Loucy (cell line): ENCODE results near the gene VSTM2L.

Experiments
- H2AFZ ChIP-seq: fragments of 200-600 bp; sonication (generic); 2 replicates; pipeline ENCODE4 v1.6.0; 2016; ENCODE audit warnings: antibody characterized with exemption, mild to moderate bottlenecking, low read length, moderate library complexity
- H3F3A ChIP-seq: fragments of 200-600 bp; 2 replicates; pipeline ENCODE4 v1.6.0; 2016; ENCODE audit warnings: antibody characterized with exemption, low read depth, mild to moderate bottlenecking
- H3K27me3 ChIP-seq: fragments of 200-600 bp; sonication (generic); 2 replicates; pipeline ENCODE4 v1.6.1; 2014; ENCODE audit warnings: low read length, mild to moderate bottlenecking; ENCODE audit not compliant: insufficient read depth, poor library complexity, severe bottlenecking
- H3K36me3 ChIP-seq: fragments of 200-600 bp; sonication (generic); 2 replicates; pipeline ENCODE4 v1.6.1; 2016; ENCODE audit warnings: low read length; ENCODE audit not compliant: insufficient read depth
- H3K4me1 ChIP-seq: fragments of 200-600 bp; sonication (generic); 2 replicates; pipeline ENCODE4 v1.5.1; 2014; ENCODE audit warnings: low read length, mild to moderate bottlenecking; ENCODE audit not compliant: insufficient read depth, poor library complexity, severe bottlenecking
- H3K4me2 ChIP-seq: fragments of 200-600 bp; sonication (generic); 2 replicates; pipeline ENCODE4 v1.6.0; 2014; ENCODE audit warnings: antibody characterized with exemption, low read length, low read depth, mild to moderate bottlenecking; ENCODE audit not compliant: poor library complexity, severe bottlenecking
- H3K4me3 ChIP-seq: fragments of 200-600 bp; sonication (generic); 2 replicates; pipeline ENCODE4 v1.5.1; 2014; ENCODE audit warnings: low read length, mild to moderate bottlenecking, mixed read lengths; ENCODE audit not compliant: poor library complexity, severe bottlenecking
- H3K79me2 ChIP-seq: fragments of 200-600 bp; sonication (generic); 2 replicates; pipeline ENCODE4 v1.6.1; 2014; ENCODE audit warnings: low read length; ENCODE audit not compliant: insufficient read depth
- H3K9ac ChIP-seq: fragments of 200-600 bp; sonication (generic); 2 replicates; pipeline ENCODE4 v1.6.0; 2014; ENCODE audit warnings: mild to moderate bottlenecking, low read depth, low read length, moderate library complexity; ENCODE audit not compliant: poor library complexity, severe bottlenecking
- H3K9me2 ChIP-seq: fragments of 200-600 bp; sonication (generic); replicated peaks from 2 replicates; pipeline ENCODE4 v1.6.1; 2016; ENCODE audit warnings: low read depth, low read length, mixed read lengths
- H3K9me3 ChIP-seq: fragments of 200-600 bp; sonication (generic); 2 replicates; pipeline ENCODE4 v1.6.1; 2014; ENCODE audit warnings: mild to moderate bottlenecking, antibody characterized with exemption, low read length, low read depth; ENCODE audit not compliant: insufficient read depth
- H4K20me1 ChIP-seq: fragments of 200-600 bp; sonication (generic); 2 replicates; pipeline ENCODE4 v1.6.0; 2014; ENCODE audit warnings: antibody characterized with exemption, low read length, mild to moderate bottlenecking; ENCODE audit not compliant: insufficient read depth, poor library complexity, severe bottlenecking
- CTCF ChIP-seq: fragments of 200-600 bp; sonication (generic); conservative IDR thresholded peaks from 2 replicates; pipeline ENCODE4 v1.5.1; 2014; ENCODE audit warnings: mild to moderate bottlenecking, antibody characterized with exemption, low read length
- EZH2phosphoT487 ChIP-seq: fragments of 200-600 bp; IDR thresholded peaks from 2 replicates; pipeline ENCODE4 v1.6.1; 2018; ENCODE audit warnings: antibody characterized with exemption, mild to moderate bottlenecking, moderate library complexity, borderline replicate concordance

VSTM2L gene

GRCh38 chr20:37989601-37990295, 86.8 kb downstream of the VSTM2L start:
- Histone ChIP-seq H3K4me3 (peak overlapping the region; percentile 10), H4K20me1 (peaks cover 3% of the 10 kb centered on the region), H3K36me3 (peaks cover 30% of the 10 kb centered on the region), H3K79me2 (no peaks in the 10 kb centered on the region), H3F3A (no peaks in the 10 kb centered on the region), H3K4me1 (peaks cover 28% of the 10 kb centered on the region), H3K9ac (peak overlapping the region; percentile 11), H3K9me2 (no peaks in the 10 kb centered on the region), H2AFZ (no peak overlapping the region), H3K27me3 (no peaks in the 10 kb centered on the region), H3K4me2 (peak overlapping the region; percentile 48), H3K9me3 (no peaks in the 10 kb centered on the region)
- TF ChIP-seq EZH2phosphoT487 (no peak), CTCF (no peak)

GRCh38 chr20:37990571-37991151, 87.7 kb downstream of the VSTM2L start:
- Histone ChIP-seq H3F3A (no peaks in the 10 kb centered on the region), H2AFZ (no peak overlapping the region)

GRCh38 chr20:37991157-37991866, 88.4 kb downstream of the VSTM2L start:
- peaks cover 46% of the 10 kb centered on the region for H3K36me3 ChIP-seq
- H3K4me1 ChIP-seq = peaks cover 28% of the 10 kb centered on the region
- H3K27me3 ChIP-seq = no peaks in the 10 kb centered on the region
- H3K9me3 ChIP-seq = no peaks in the 10 kb centered on the region
- H4K20me1 ChIP-seq = peaks cover 3% of the 10 kb centered on the region
- H2AFZ ChIP-seq = no peak overlapping the region
- peak overlapping the region; percentile 48 for H3K4me2 ChIP-seq
- H3F3A ChIP-seq = no peaks in the 10 kb centered on the region
- H3K4me3 ChIP-seq = no peak overlapping the region
- H3K9me2 ChIP-seq = no peaks in the 10 kb centered on the region
- H3K79me2 ChIP-seq = no peaks in the 10 kb centered on the region
- H3K9ac ChIP-seq = peak overlapping the region; percentile 11
- TF ChIP-seq EZH2phosphoT487 = no peak
- no peak for TF ChIP-seq CTCF

More at GRCh38 chr20:37990571-37991151, 87.7 kb downstream of the VSTM2L start:
- H4K20me1 ChIP-seq = peaks cover 3% of the 10 kb centered on the region
- no peaks in the 10 kb centered on the region for H3K27me3 ChIP-seq
- H3K36me3 ChIP-seq = peaks cover 39% of the 10 kb centered on the region
- H3K9me3 ChIP-seq = no peaks in the 10 kb centered on the region
- H3K4me3 ChIP-seq = peak overlapping the region; percentile 10
- peak overlapping the region; percentile 48 for H3K4me2 ChIP-seq
- H3K9ac ChIP-seq = peak overlapping the region; percentile 11
- H3K9me2 ChIP-seq = no peaks in the 10 kb centered on the region
- TF ChIP-seq EZH2phosphoT487 = no peak
- no peak for TF ChIP-seq CTCF
- H3K79me2 ChIP-seq = no peaks in the 10 kb centered on the region
- H3K4me1 ChIP-seq = peaks cover 28% of the 10 kb centered on the region
